ENCODE measurements around the gene CRISPLD2. TPM values are rescaled to one million over a fixed set of nuclear protein-coding genes. Genes with fewer than 3 reads are reported as not detected.

The CRISPLD2 gene
- total RNA-seq, 2 experiments from 2014 or later: 2.0 to 2.6 TPM

GRCh38 chr16:84834403-84834772 is 14.6 kb downstream of the CRISPLD2 start:
- Histone ChIP-seq H3K27me3 (ENCODE audit: control insufficient read depth in 1 of 2, insufficient read depth in 2 of 2, low read length in 2 of 2) (peaks cover 0 to 4% of the 10 kb centered on the region in 2 experiments), H3K27ac (ENCODE audit: low read depth in 1 of 2, low read length in 2 of 2) (no peak overlapping the region), H3K4me3 (ENCODE audit: low read length) (no peak overlapping the region), H3K4me1 (ENCODE audit: insufficient read depth, low read length) (no peaks in the 10 kb centered on the region), H3K9me3 (ENCODE audit: control insufficient read depth in 1 of 2, insufficient read depth in 1 of 2, low read length in 2 of 2) (no peaks in the 10 kb centered on the region), H3K36me3 (ENCODE audit: insufficient read depth, low read length) (no peaks in the 10 kb centered on the region)
- ChIA-PET CTCF (no interaction called here), POLR2A (no interaction called here)
- H3K36me3 Mint-ChIP-seq (ENCODE audit: low read depth): no peaks in the 10 kb centered on the region
- DNase-seq (no peak), ATAC-seq (ENCODE audit: poor library complexity) (no peak)
- no peaks in the 10 kb centered on the region for H3K4me1 Mint-ChIP-seq (ENCODE audit: low read depth)
- H3K9me3 Mint-ChIP-seq: no peaks in the 10 kb centered on the region
- H3K27ac Mint-ChIP-seq: no peak overlapping the region
- H3K4me3 Mint-ChIP-seq: no peak overlapping the region
- TF ChIP-seq, protein P1, sequence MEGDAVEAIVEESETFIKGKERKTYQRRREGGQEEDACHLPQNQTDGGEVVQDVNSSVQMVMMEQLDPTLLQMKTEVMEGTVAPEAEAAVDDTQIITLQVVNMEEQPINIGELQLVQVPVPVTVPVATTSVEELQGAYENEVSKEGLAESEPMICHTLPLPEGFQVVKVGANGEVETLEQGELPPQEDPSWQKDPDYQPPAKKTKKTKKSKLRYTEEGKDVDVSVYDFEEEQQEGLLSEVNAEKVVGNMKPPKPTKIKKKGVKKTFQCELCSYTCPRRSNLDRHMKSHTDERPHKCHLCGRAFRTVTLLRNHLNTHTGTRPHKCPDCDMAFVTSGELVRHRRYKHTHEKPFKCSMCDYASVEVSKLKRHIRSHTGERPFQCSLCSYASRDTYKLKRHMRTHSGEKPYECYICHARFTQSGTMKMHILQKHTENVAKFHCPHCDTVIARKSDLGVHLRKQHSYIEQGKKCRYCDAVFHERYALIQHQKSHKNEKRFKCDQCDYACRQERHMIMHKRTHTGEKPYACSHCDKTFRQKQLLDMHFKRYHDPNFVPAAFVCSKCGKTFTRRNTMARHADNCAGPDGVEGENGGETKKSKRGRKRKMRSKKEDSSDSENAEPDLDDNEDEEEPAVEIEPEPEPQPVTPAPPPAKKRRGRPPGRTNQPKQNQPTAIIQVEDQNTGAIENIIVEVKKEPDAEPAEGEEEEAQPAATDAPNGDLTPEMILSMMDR (IDR thresholded peaks at IDR 0.05): no peak
- intact Hi-C loops (cut with DNase I, micrococcal nuclease): no loop called here
- peaks cover 6% of the 10 kb centered on the region for H3K27me3 Mint-ChIP-seq

DNA sequence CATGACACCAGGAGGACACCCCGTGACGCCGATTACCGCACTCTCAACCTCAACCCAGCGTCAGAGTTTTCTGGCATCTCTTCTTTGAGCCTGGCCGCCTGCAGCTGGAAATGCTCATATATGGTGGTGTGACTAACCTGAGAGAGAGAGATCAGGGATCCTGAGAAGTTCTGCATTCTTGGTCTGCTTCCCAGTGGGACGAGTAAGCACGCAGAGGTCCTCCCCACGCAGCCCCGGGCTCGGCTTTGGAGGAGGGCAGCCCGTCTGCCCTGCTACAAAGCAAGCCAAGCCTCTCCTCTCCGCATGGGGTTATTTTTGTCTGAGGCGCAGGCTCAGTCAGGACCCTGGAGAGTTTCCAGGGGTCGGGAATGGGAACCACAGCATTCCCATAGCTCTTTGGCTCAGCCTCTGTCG is 16.5 kb downstream of the CRISPLD2 start:
- H3K4me3 Mint-ChIP-seq: no peak overlapping the region
- H3K9me3 Mint-ChIP-seq: no peaks in the 10 kb centered on the region
- no peaks in the 10 kb centered on the region for H3K36me3 Mint-ChIP-seq (ENCODE audit: low read depth)
- Histone ChIP-seq H3K4me1 (ENCODE audit: insufficient read depth, low read length) (no peaks in the 10 kb centered on the region), H3K36me3 (ENCODE audit: insufficient read depth, low read length) (no peaks in the 10 kb centered on the region), H3K9me3 (ENCODE audit: control insufficient read depth in 1 of 2, insufficient read depth in 1 of 2, low read length in 2 of 2) (no peaks in the 10 kb centered on the region), H3K27ac (ENCODE audit: low read depth in 1 of 2, low read length in 2 of 2) (no peak overlapping the region), H3K4me3 (ENCODE audit: low read length) (no peak overlapping the region), H3K27me3 (ENCODE audit: control insufficient read depth in 1 of 2, insufficient read depth in 2 of 2, low read length in 2 of 2) (peaks cover 0 to 6% of the 10 kb centered on the region in 2 experiments)
- H3K27ac Mint-ChIP-seq: no peak overlapping the region
- H3K4me1 Mint-ChIP-seq (ENCODE audit: low read depth): no peaks in the 10 kb centered on the region
- ATAC-seq (ENCODE audit: poor library complexity): no peak
- DNase-seq: no peak
- H3K27me3 Mint-ChIP-seq: peaks cover 18% of the 10 kb centered on the region
- ChIA-PET CTCF (no interaction called here), POLR2A (no interaction called here)
- intact Hi-C loops (cut with DNase I, micrococcal nuclease): no loop called here
- TF ChIP-seq, protein P1 (IDR thresholded peaks at IDR 0.05): no peak

GRCh38 chr16:84836967-84837366 is 17.2 kb downstream of the CRISPLD2 start:
- ATAC-seq (ENCODE audit: poor library complexity): no peak
- H3K9me3 ChIP-seq (ENCODE audit: control insufficient read depth in 1 of 2, insufficient read depth in 1 of 2, low read length in 2 of 2): no peaks in the 10 kb centered on the region
- no peak overlapping the region for H3K27ac Mint-ChIP-seq
- no peaks in the 10 kb centered on the region for H3K9me3 Mint-ChIP-seq
- POLR2A ChIA-PET: no interaction called here
- H3K27ac ChIP-seq (ENCODE audit: low read depth in 1 of 2, low read length in 2 of 2): no peak overlapping the region
- H3K4me3 Mint-ChIP-seq: no peak overlapping the region
- TF ChIP-seq, protein P1 (IDR thresholded peaks at IDR 0.05): no peak
- H3K36me3 Mint-ChIP-seq (ENCODE audit: low read depth): no peaks in the 10 kb centered on the region
- H3K4me1 Mint-ChIP-seq (ENCODE audit: low read depth): no peaks in the 10 kb centered on the region
- H3K36me3 ChIP-seq (ENCODE audit: insufficient read depth, low read length): no peaks in the 10 kb centered on the region
- H3K4me3 ChIP-seq (ENCODE audit: low read length): no peak overlapping the region
- CTCF ChIA-PET: no interaction called here
- H3K27me3 Mint-ChIP-seq: peaks cover 25% of the 10 kb centered on the region
- H3K27me3 ChIP-seq (ENCODE audit: control insufficient read depth in 1 of 2, insufficient read depth in 2 of 2, low read length in 2 of 2): peaks cover 5 to 8% of the 10 kb centered on the region in 2 experiments
- intact Hi-C loops (cut with DNase I, micrococcal nuclease): no loop called here
- H3K4me1 ChIP-seq (ENCODE audit: insufficient read depth, low read length): peaks cover 3% of the 10 kb centered on the region
- DNase-seq: no peak
